A549 (cell line): ENCODE results near the gene PRDM1.

Source experiments
- CTCF ChIP-seq: fragments of >200 bp; sonication (Bioruptor Twin); formaldehyde crosslinking; IDR thresholded peaks from 3 replicates; pipeline ENCODE4 v1.5.1; 2016
- EP300 ChIP-seq, 2 experiments: fragments of >200 bp; sonication (Bioruptor Twin); formaldehyde crosslinking; IDR thresholded peaks; 2 replicates in 1 of 2; 3 replicates in 1 of 2; pipeline ENCODE4 v1.6.1; 2016 to 2017
- JUNB ChIP-seq: fragments of >200 bp; sonication (Bioruptor Twin); formaldehyde crosslinking; IDR thresholded peaks from 2 replicates; pipeline ENCODE4 v1.6.1; 2016
- POLR2A ChIP-seq: IDR thresholded peaks from 2 replicates; pipeline ENCODE4 v1.6.1; 2012; ENCODE audit warnings: mild to moderate bottlenecking, low read length
- RNF2 ChIP-seq: fragments of 200-600 bp; sonication (generic); IDR thresholded peaks from 2 replicates; pipeline ENCODE4 v1.6.1; 2016; ENCODE audit warnings: low read depth, mild to moderate bottlenecking, antibody characterized with exemption, moderate library complexity, borderline replicate concordance

GRCh38 chr6:106104941-106105340 lies 18.8 kb downstream of the PRDM1 start:
- no peak for TF ChIP-seq POLR2A
- TF ChIP-seq CTCF, result no peak
- no peak for TF ChIP-seq RNF2
- TF ChIP-seq JUNB, result no peak
- TF ChIP-seq EP300 (IDR thresholded peaks at IDR 0.05), result no peak
